ENCODE results near the gene BRCA1. TPM values are rescaled to one million over a fixed set of nuclear protein-coding genes. Genes with fewer than 3 reads are reported as not detected.
"Not testable (repeated sequence)": the region's sequence is repeated elsewhere in the genome, so short reads cannot be mapped to it uniquely, and the experiment has no call there.

The BRCA1 gene
- total RNA-seq, 1 donor from 2014 or later: 93.3 TPM

DNA sequence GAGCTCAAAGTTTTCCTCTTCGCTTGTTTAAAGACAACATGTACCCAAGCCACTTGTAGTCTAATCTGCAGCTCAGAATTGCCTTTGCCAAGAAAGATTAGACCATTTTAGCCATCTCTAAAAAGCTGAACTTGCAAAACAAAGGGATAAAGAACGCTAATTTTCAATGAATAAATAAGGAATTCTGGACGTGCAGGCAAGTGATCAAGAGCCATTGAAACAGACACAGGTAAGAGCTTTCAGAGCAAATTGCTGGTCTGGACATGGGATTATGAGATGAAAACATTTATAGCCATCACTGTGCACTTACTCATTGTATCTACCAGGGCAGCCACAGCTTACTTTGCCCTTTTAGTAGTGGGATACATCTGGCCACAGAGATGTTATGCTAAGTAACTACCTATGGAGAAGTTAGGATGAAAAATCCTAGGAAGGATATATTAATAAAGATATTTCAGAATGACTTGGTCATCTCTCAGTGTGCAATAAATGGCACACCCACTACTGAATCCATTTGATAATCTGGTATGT, 55.7 kb downstream of the BRCA1 start:
- no peaks in the 10 kb centered on the region for H3K4me1 Mint-ChIP-seq
- H3K9me3 Mint-ChIP-seq: no peaks in the 10 kb centered on the region
- H3K36me3 Mint-ChIP-seq (ENCODE audit: low read depth): peaks cover 26% of the 10 kb centered on the region
- no peak overlapping the region for H3K27ac Mint-ChIP-seq
- no peaks in the 10 kb centered on the region for H3K27me3 Mint-ChIP-seq
- DNase-seq: no peak
- intact Hi-C loops (cut with micrococcal nuclease): no loop called here
- no peak overlapping the region for H3K4me3 Mint-ChIP-seq

DNA sequence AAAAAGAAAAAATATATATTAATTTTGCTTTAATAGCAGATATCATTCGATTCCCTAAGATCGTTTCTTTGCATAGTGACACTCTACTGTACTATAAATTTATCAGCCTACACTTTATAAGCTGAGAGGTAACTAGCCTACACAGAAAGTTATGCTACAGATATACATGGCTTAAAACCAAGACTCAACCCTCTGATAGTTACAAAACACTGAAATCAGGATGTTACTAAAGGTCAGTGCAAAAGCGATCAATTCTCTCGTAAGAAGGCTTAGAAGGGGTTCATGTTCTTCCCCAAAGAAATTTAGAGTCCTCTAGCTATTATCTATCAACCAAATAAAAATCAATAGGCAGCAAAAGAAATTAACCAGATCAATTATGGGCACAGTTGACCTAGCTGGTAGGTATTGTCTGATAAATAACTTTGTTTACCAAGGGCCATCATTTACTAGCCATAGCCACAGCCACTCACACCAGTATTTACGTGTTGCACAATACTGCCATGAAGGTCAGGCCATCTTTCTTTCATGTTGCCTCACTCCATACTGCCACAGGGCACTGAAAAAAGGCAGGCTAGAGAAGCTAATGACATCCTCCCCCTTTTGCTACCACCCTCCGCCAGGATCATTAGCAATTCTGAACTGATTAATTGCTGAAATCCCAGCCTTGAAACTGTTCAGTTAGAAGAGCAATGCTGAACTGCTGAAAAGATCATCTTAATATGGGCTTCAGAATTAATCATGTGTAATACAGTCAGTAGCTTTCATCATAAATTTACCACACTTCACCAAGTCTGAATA, 56.4 kb downstream of the BRCA1 start:
- Mint-ChIP-seq H3K27ac (no peak overlapping the region), H3K4me1 (no peaks in the 10 kb centered on the region), H3K4me3 (no peak overlapping the region), H3K27me3 (no peaks in the 10 kb centered on the region), H3K9me3 (no peaks in the 10 kb centered on the region), H3K36me3 (ENCODE audit: low read depth) (peaks cover 26% of the 10 kb centered on the region)
- DNase-seq: no peak
- intact Hi-C loops (cut with micrococcal nuclease): no loop called here

GRCh38 chr17:43062984-43063638, 62.1 kb downstream of the BRCA1 start:
- intact Hi-C loops (cut with micrococcal nuclease): no loop called here
- H3K27me3 Mint-ChIP-seq: no peaks in the 10 kb centered on the region
- H3K4me3 Mint-ChIP-seq: no peak overlapping the region
- H3K4me1 Mint-ChIP-seq: no peaks in the 10 kb centered on the region
- no peak for DNase-seq
- peaks cover 38% of the 10 kb centered on the region for H3K36me3 Mint-ChIP-seq (ENCODE audit: low read depth)
- H3K9me3 Mint-ChIP-seq: no peaks in the 10 kb centered on the region
- no peak overlapping the region for H3K27ac Mint-ChIP-seq

DNA sequence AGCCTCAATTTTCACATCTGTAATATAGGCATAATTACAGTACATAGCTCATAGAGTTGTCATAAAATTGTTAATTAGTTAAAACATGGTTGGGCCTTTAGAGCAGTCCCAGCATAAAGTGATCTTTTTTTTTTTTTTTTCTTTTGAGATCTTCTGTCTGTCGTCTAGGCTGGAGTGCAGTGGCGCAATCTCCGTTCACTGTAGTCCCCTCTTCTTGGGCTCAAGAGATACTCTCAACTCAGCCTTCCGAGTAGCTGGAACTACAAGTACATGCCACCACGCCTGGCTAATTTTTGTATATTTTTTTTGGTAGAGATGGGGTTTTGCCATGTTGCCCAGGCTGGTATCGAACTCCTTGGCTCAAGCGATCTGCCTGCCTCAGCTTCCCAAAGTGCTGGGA, 69.1 kb downstream of the BRCA1 start:
- Mint-ChIP-seq H3K4me1 (no peaks in the 10 kb centered on the region), H3K9me3 (no peaks in the 10 kb centered on the region), H3K27ac (no peak overlapping the region), H3K27me3 (no peaks in the 10 kb centered on the region), H3K4me3 (no peak overlapping the region), H3K36me3 (ENCODE audit: low read depth) (peaks cover 36% of the 10 kb centered on the region)
- DNase-seq: no peak
- intact Hi-C loops (cut with micrococcal nuclease): no loop called here

GRCh38 chr17:43053008-43053407, 72.2 kb downstream of the BRCA1 start:
- H3K9me3 Mint-ChIP-seq; H3K27me3 Mint-ChIP-seq; H3K4me1 Mint-ChIP-seq; intact Hi-C loops (cut with micrococcal nuclease); DNase-seq; H3K27ac Mint-ChIP-seq; H3K4me3 Mint-ChIP-seq: not testable (repeated sequence)
- H3K36me3 Mint-ChIP-seq (ENCODE audit: low read depth): peaks cover 37% of the 10 kb centered on the region

DNA sequence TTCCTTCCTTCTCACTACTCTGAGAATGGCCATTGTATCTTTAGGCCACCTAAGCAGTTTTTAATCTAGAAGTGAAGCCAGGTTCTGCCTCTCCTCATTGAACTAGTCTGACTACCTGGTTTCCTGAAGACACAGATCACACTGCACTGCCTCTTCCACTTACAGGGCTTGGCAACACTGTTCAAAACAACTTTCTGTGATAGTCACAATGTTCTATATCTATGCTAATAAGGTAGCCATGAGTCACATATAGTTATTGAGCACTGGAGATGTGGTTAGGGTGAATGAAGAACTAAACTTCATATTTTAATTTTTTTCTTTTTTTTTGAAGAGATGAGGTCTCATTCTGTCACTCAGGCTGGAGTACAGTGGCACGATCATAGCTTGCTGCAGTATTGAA, 73.2 kb downstream of the BRCA1 start:
- H3K9me3 Mint-ChIP-seq: no peaks in the 10 kb centered on the region
- DNase-seq: no peak
- no peak overlapping the region for H3K4me3 Mint-ChIP-seq
- no peaks in the 10 kb centered on the region for H3K4me1 Mint-ChIP-seq
- H3K36me3 Mint-ChIP-seq (ENCODE audit: low read depth): peaks cover 40% of the 10 kb centered on the region
- H3K27me3 Mint-ChIP-seq: no peaks in the 10 kb centered on the region
- H3K27ac Mint-ChIP-seq: no peak overlapping the region
- intact Hi-C loops (cut with micrococcal nuclease): no loop called here

- no peaks in the 10 kb centered on the region for H3K4me1 Mint-ChIP-seq
- H3K4me3 Mint-ChIP-seq: no peak overlapping the region
- H3K36me3 Mint-ChIP-seq (ENCODE audit: low read depth): peaks cover 27% of the 10 kb centered on the region
- intact Hi-C loops (cut with micrococcal nuclease): no loop called here
- DNase-seq: no peak
- H3K27ac Mint-ChIP-seq: no peak overlapping the region
- no peaks in the 10 kb centered on the region for H3K9me3 Mint-ChIP-seq
- H3K27me3 Mint-ChIP-seq: no peaks in the 10 kb centered on the region
These were observed 81.1 kb downstream of the BRCA1 start for GRCh38 chr17:43044024-43044423.

GRCh38 chr17:43043307-43043706, 81.9 kb downstream of the BRCA1 start:
- Mint-ChIP-seq H3K4me1 (no peaks in the 10 kb centered on the region), H3K4me3 (no peak overlapping the region), H3K36me3 (ENCODE audit: low read depth) (peaks cover 25% of the 10 kb centered on the region), H3K9me3 (no peaks in the 10 kb centered on the region), H3K27me3 (no peaks in the 10 kb centered on the region), H3K27ac (no peak overlapping the region)
- no peak for DNase-seq
- intact Hi-C loops (cut with micrococcal nuclease): no loop called here

- Mint-ChIP-seq H3K9me3 (no peaks in the 10 kb centered on the region), H3K4me1 (no peaks in the 10 kb centered on the region), H3K27me3 (no peaks in the 10 kb centered on the region), H3K4me3 (no peak overlapping the region), H3K36me3 (ENCODE audit: low read depth) (peaks cover 22% of the 10 kb centered on the region), H3K27ac (no peak overlapping the region)
- intact Hi-C loops (cut with micrococcal nuclease): no loop called here
- no peak for DNase-seq
These were observed 83.0 kb downstream of the BRCA1 start for GRCh38 chr17:43042025-43042628.

DNA sequence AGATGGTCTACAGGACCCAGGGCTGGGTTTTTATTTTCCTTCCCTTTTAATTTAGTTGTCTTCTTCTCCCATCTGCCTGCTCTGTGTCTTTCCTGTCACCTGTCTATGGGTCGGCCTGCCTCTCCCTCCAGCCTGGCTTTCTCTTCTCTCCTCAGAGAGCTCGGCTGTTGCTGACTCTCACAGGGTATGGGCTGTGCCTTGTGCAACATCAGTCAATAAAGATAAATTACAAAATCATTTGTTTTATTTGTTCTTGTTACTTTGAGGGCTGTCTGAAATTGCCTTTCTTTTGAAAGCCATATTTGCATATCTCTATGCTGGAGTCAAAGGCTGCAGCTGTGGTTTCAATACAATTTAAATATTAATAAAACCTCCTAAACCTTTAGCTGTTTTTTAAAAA, 84.5 kb downstream of the BRCA1 start:
- no peak overlapping the region for H3K27ac Mint-ChIP-seq
- no peak overlapping the region for H3K4me3 Mint-ChIP-seq

DNA sequence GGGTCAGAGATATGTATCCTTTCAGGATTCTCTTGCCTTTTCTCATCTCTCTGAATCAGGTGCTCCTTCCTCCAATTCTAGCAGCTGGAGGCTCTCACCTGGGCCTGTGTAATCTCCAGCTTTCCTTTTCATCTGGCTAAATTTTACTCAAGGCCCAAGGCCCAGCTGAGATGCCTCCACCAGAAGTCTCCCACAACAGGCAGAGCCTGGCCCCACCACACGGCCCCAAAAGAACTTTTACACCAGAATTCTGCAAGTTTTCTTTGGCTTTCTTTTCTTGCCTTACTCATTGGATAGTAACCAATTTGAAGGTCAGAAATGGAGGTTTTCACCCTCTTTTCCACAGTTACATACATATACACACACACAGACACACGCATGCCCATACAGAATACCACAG, 85.5 kb downstream of the BRCA1 start:
- no peak for DNase-seq
- Mint-ChIP-seq H3K4me1 (no peaks in the 10 kb centered on the region), H3K9me3 (no peaks in the 10 kb centered on the region), H3K27ac (no peak overlapping the region), H3K36me3 (ENCODE audit: low read depth) (peaks cover 12% of the 10 kb centered on the region), H3K4me3 (no peak overlapping the region), H3K27me3 (no peaks in the 10 kb centered on the region)
- intact Hi-C loops (cut with micrococcal nuclease): no loop called here

More for the DNA sequence above, 84.5 kb downstream of the BRCA1 start:
- Mint-ChIP-seq H3K27me3 (no peaks in the 10 kb centered on the region), H3K9me3 (no peaks in the 10 kb centered on the region), H3K36me3 (ENCODE audit: low read depth) (peaks cover 20% of the 10 kb centered on the region), H3K4me1 (no peaks in the 10 kb centered on the region)
- intact Hi-C loops (cut with micrococcal nuclease): no loop called here
- no peak for DNase-seq

DNA sequence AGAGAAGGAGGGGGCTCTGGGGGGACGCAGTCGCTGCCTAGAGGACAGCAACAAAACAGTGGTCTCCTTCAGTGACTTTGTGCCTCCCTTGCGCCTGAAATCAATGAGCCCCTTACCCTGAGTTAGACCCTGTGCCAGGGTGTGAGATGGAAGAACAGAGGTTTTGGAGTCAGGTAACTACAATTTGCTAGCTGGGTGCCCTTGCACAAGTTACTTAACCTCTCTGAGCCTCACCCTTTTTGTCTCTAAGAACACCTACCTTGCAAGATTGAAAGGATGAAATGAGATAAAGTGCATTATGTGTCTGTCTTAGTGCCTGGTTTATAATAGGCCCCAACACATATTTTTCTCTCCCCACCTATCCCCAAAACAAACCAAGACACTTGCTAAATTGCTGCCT, 90.3 kb downstream of the BRCA1 start:
- Mint-ChIP-seq H3K4me1 (no peaks in the 10 kb centered on the region), H3K27ac (no peak overlapping the region), H3K27me3 (no peaks in the 10 kb centered on the region), H3K9me3 (no peaks in the 10 kb centered on the region), H3K36me3 (ENCODE audit: low read depth) (no peaks in the 10 kb centered on the region), H3K4me3 (no peak overlapping the region)
- intact Hi-C loops (cut with micrococcal nuclease): no loop called here
- DNase-seq: no peak

GRCh38 chr17:43033948-43034881, 90.9 kb downstream of the BRCA1 start:
- Mint-ChIP-seq H3K27ac (no peak overlapping the region), H3K36me3 (ENCODE audit: low read depth) (no peaks in the 10 kb centered on the region), H3K4me3 (no peak overlapping the region), H3K4me1 (no peaks in the 10 kb centered on the region), H3K9me3 (no peaks in the 10 kb centered on the region), H3K27me3 (no peaks in the 10 kb centered on the region)
- DNase-seq: no peak
- intact Hi-C loops (cut with micrococcal nuclease): no loop called here
